Neural progenitor cell (in vitro differentiated cells): Measurements from ENCODE around the gene KLHDC4.

Experiments used
- CTCF ChIP-seq: fragments of 200-600 bp; sonication (generic); IDR thresholded peaks from 2 replicates; pipeline ENCODE4 v1.5.1; 2017; ENCODE audit warnings: antibody characterized with exemption, mild to moderate bottlenecking
- EZH2 ChIP-seq: fragments of 200-600 bp; sonication (generic); IDR thresholded peaks from 2 replicates; pipeline ENCODE4 v1.6.1; 2017; ENCODE audit warnings: antibody characterized with exemption, mild to moderate bottlenecking, moderate library complexity

- TF ChIP-seq EZH2 = no peak
- no peak for TF ChIP-seq CTCF
These were observed 40.1 kb downstream of the KLHDC4 start for GRCh38 chr16:87725596-87726235.
